K562 (cell line): ENCODE measurements around the gene BCAS3. TPM values are rescaled to one million over a fixed set of nuclear protein-coding genes. Genes with fewer than 3 reads are reported as not detected.
A peak's percentile ranks its signal among the peaks of the same experiment; 100 is the strongest.

Experiments used
- ATAC-seq: fragments of 200-7000 bp; cut with Tn5 transposase; 3 replicates; pipeline ENCODE4 v1.9.1; 2020; ENCODE audit warnings: moderate library complexity
- BruUV-seq: library from RNA; stranded (reverse); fragments of 400-500 nt; replicated peaks from 2 replicates; lab custom pipeline; 2021; lab: Mats Ljungman, UMichigan
- CTCF ChIA-PET: fragments of 300-600 bp; formaldehyde crosslinking; extraction: SDS; loops from one replicate; lab custom pipeline; 2021; ENCODE audit warnings: low intra/inter-chr PET ratio; lab: Yijun Ruan, JAX
- POLR2A ChIA-PET: fragments of 300-600, 350-650 bp; sonication (Branson Sonifier 250); formaldehyde crosslinking; extraction: SDS; loops from one replicate; lab custom pipeline; 2021; ENCODE audit warnings: antibody characterized with exemption, inconsistent platforms; lab: Yijun Ruan, JAX
- DNase-seq, 4 experiments: peaks; one replicate each; pipeline versions ENCODE4 v3.0.0 to v3.0.0-alpha.2; 2011 to 2018; ENCODE audit warnings: low spot score in 3 of 4, mixed read lengths in 3 of 4; ENCODE audit errors: extremely low read depth in 1 of 4
- FAIRE-seq: peaks from 2 replicates; lab custom pipeline; 2011; peaks lifted over from hg19 to GRCh38; lab: Jason Lieb, UNC
- H2AFZ ChIP-seq: 2 replicates; pipeline ENCODE4 v1.6.0; 2011; ENCODE audit warnings: low read depth, low read length, control low read depth, inconsistent platforms
- H3K27ac ChIP-seq: fragments of 200-600 bp; 3 replicates; pipeline ENCODE4 v1.8.0; 2011; ENCODE audit warnings: low read depth, mild to moderate bottlenecking, control low read depth, inconsistent platforms, low read length, moderate library complexity, mixed read lengths; ENCODE audit errors: extremely low read depth
- H3K27me3 ChIP-seq, 2 experiments: fragments of 300-600 bp in 1 of 2; 2 replicates in 1 of 2; 3 replicates in 1 of 2; pipeline versions ENCODE4 v1.6.0 to v1.8.0; 2011; ENCODE audit warnings: inconsistent platforms in 2 of 2, low read length in 2 of 2, mild to moderate bottlenecking in 1 of 2, mixed read lengths in 1 of 2, moderate library complexity in 1 of 2; ENCODE audit not compliant: control insufficient read depth in 2 of 2, insufficient read depth in 2 of 2
- H3K36me3 ChIP-seq: fragments of 300-600 bp; 3 replicates; pipeline ENCODE4 v1.8.0; 2011; ENCODE audit warnings: mild to moderate bottlenecking, low read length, inconsistent platforms; ENCODE audit not compliant: control insufficient read depth, insufficient read depth
- H3K4me1 ChIP-seq, 2 experiments: fragments of 200-600 bp in 1 of 2; replicated peaks in 1 of 2; 2 replicates in 1 of 2; 3 replicates in 1 of 2; pipeline versions ENCODE4 v1.5.1 to v1.8.0; 2011; ENCODE audit warnings: inconsistent platforms in 2 of 2, low read length in 2 of 2, mild to moderate bottlenecking in 1 of 2, mixed read lengths in 1 of 2, moderate library complexity in 1 of 2; ENCODE audit not compliant: control insufficient read depth in 2 of 2, insufficient read depth in 2 of 2
- H3K4me2 ChIP-seq: 2 replicates; pipeline ENCODE4 v1.6.1; 2011; ENCODE audit warnings: low read length, control low read depth, inconsistent platforms, mixed read lengths; ENCODE audit not compliant: insufficient read depth
- H3K4me3 ChIP-seq: fragments of 200-600 bp; sonication (generic), shearing (Covaris generic); 2 replicates; pipeline ENCODE4 v1.5.1; 2016; ENCODE audit warnings: control low read depth, inconsistent platforms
- H3K79me2 ChIP-seq: fragments of 200-600 bp; 3 replicates; pipeline ENCODE4 v1.8.0; 2011; ENCODE audit warnings: low read length, inconsistent platforms; ENCODE audit not compliant: control insufficient read depth, insufficient read depth
- H3K9ac ChIP-seq, 2 experiments: 2 replicates each; pipeline versions ENCODE4 v1.6.0 to v1.6.1; 2011; ENCODE audit warnings: low read depth in 2 of 2, low read length in 2 of 2, control low read depth in 1 of 2, inconsistent platforms in 1 of 2, mild to moderate bottlenecking in 1 of 2, mixed read lengths in 1 of 2; ENCODE audit not compliant: insufficient read depth in 1 of 2
- H3K9me1 ChIP-seq: one replicate; pipeline ENCODE4 v1.6.0; 2011; ENCODE audit warnings: inconsistent platforms, mild to moderate bottlenecking, low read length, moderate library complexity; ENCODE audit not compliant: control insufficient read depth, insufficient read depth
- H3K9me3 ChIP-seq: replicated peaks from 2 replicates; pipeline ENCODE4 v1.5.1; 2011; ENCODE audit warnings: low read depth, low read length, inconsistent platforms; ENCODE audit not compliant: control insufficient read depth, insufficient read depth
- H4K20me1 ChIP-seq: replicated peaks from 2 replicates; pipeline ENCODE4 v1.6.1; 2011; ENCODE audit warnings: low read length, inconsistent platforms, mixed read lengths; ENCODE audit not compliant: control insufficient read depth, insufficient read depth
- BACH1 ChIP-seq: fragments of 200-800 bp; sonication (Bioruptor generic); IDR thresholded peaks from 2 replicates; pipeline ENCODE4 v1.6.1; 2016; ENCODE audit warnings: missing genetic modification characterization, missing compliant biosample characterization
- E2F3 ChIP-seq: fragments of 250-450 bp; sonication (Bioruptor Pico); IDR thresholded peaks from 2 replicates; pipeline ENCODE4 v1.4.0; 2020; ENCODE audit warnings: mild to moderate bottlenecking
- MYNN ChIP-seq, 2 experiments: sonication (generic); formaldehyde crosslinking in 1 of 2; IDR thresholded peaks; 2 replicates each; pipeline versions ENCODE4 v1.5.0 to v1.6.1; 2016 to 2020; ENCODE audit warnings: antibody characterized with exemption in 1 of 2, missing genetic modification reagents in 1 of 2
- NFYB ChIP-seq: IDR thresholded peaks from 2 replicates; pipeline ENCODE4 v1.6.1; 2011; ENCODE audit warnings: mild to moderate bottlenecking, moderate library complexity; ENCODE audit not compliant: insufficient read length; ENCODE audit errors: extremely low read depth
- ZBTB11 ChIP-seq, 3 experiments: fragments of 200-800 bp in 1 of 3; fragments of 250-450 bp in 1 of 3; fragments of 450-650 bp in 1 of 3; sonication (Bioruptor Pico) in 1 of 3; sonication (Bioruptor generic) in 1 of 3; formaldehyde crosslinking in 1 of 3; IDR thresholded peaks; 2 replicates each; pipeline versions ENCODE4 v1.6.1 to v1.8.0; 2016 to 2022; ENCODE audit warnings: mild to moderate bottlenecking in 2 of 3, missing genetic modification characterization in 2 of 3, missing compliant biosample characterization in 1 of 3, moderate library complexity in 1 of 3
- ZNF311 ChIP-seq: fragments of 250-450 bp; sonication (Bioruptor Pico); IDR thresholded peaks from 2 replicates; pipeline ENCODE4 v1.4.0; 2020; ENCODE audit warnings: mild to moderate bottlenecking, moderate library complexity
- WGBS: fragments of 100-300 bp; shearing (Covaris generic); methylation state at CpG from one replicate; pipeline ENCODE4 v1.1.6; 2016; ENCODE audit warnings: low coverage, mixed read lengths; ENCODE audit not compliant: insufficient coverage; ENCODE audit errors: missing lambda C conversion rate; 5-methylcytosine and 5-hydroxymethylcytosine counted together
- in situ Hi-C: fragments of 300-500 bp; cut with MboI; formaldehyde crosslinking; loops from 4 replicates; pipeline ENCODE4 v1.15.0; 2018; ENCODE audit warnings: inconsistent platforms, mixed read lengths
- intact Hi-C: fragments of 100-400 bp; cut with micrococcal nuclease; formaldehyde crosslinking; loops from 2 replicates; pipeline ENCODE4 v1.14.2; 2022
- polyA plus RNA-seq, 8 experiments: library from polyadenylated mRNA; depleted of rRNA in 4 of 8; stranded (reverse) in 5 of 8; unstranded in 3 of 8; fragments of >200 nt; fragmentation: Nextera tagmentation in 2 of 8; fragmentation: Illumina TruSeq in 1 of 8; extraction: Ambion mirVana in 2 of 8; extraction: Trizol in 1 of 8; gene quantifications; 2 replicates each; pipeline versions ENCODE4 v1.2.1 to v1.2.3, GENCODE V29; 2011 to 2014; ENCODE audit warnings: inconsistent platforms in 1 of 8, missing spikeins in 1 of 8
- total RNA-seq, 7 experiments: library from RNA; depleted of rRNA in 6 of 7; stranded (reverse); fragments of >200 nt in 6 of 7; fragmentation: Illumina TruSeq in 2 of 7; extraction: Trizol in 2 of 7; gene quantifications; 2 replicates each; pipeline versions ENCODE4 v1.2.1 to v1.2.3, GENCODE V29; 2011 to 2021; ENCODE audit warnings: low replicate concordance in 1 of 7

The BCAS3 gene
- total and polyA plus RNA-seq, 9 of the 15 experiments (the other 6 are each of a cell fraction or from before 2014, with no cell fraction given) = 1.9 to 5.5 (median 3.5) TPM

GRCh38 chr17:61130330-61130729 lies 452.7 kb downstream of the BCAS3 start:
- H3K79me2 ChIP-seq = no peaks in the 10 kb centered on the region
- ATAC-seq = no peak
- H3K4me2 ChIP-seq = no peak overlapping the region
- ChIA-PET POLR2A (no interaction called here), CTCF (no interaction called here)
- no peaks in the 10 kb centered on the region for H3K4me1 ChIP-seq
- no peak overlapping the region for H3K4me3 ChIP-seq
- no TSS peak for BruUV-seq
- no peak overlapping the region for H2AFZ ChIP-seq
- no peak overlapping the region for H3K27ac ChIP-seq
- TF ChIP-seq BACH1 (tag) (no peak), ZNF311 (CRISPR knock-in tag) (no peak), MYNN (IDR thresholded peaks at IDR 0.05) (no peak), MYNN (CRISPR knock-in tag; IDR thresholded peaks at IDR 0.05) (no peak), ZBTB11 (CRISPR knock-in tag; IDR thresholded peaks at IDR 0.05) (peak in 1 of 3 experiments; percentile 37; a peak in 2 of 6 replicates), NFYB (no peak), E2F3 (CRISPR knock-in tag) (no peak)
- no peak for FAIRE-seq
- H3K36me3 ChIP-seq = no peaks in the 10 kb centered on the region
- intact Hi-C loops = no loop called here
- H3K9me1 ChIP-seq = no peaks in the 10 kb centered on the region
- peaks cover 2% of the 10 kb centered on the region; the same call in 1 of the 2 replicates for H4K20me1 ChIP-seq
- DNase-seq = no peak
- H3K9me3 ChIP-seq = no peaks in the 10 kb centered on the region
- 4% methylated on average over 4 of the region's 4 CpGs for WGBS
- in situ Hi-C loops = no loop called here
- peaks cover 5 to 7% of the 10 kb centered on the region in 2 experiments; a peak in 4 of 5 replicates for H3K27me3 ChIP-seq
- H3K9ac ChIP-seq = no peak overlapping the region
